LNCAP (cell line): ENCODE data around the gene GRK5.

Experiments
- CTCF ChIP-seq: fragments of 450-650 bp; IDR thresholded peaks from 2 replicates; pipeline ENCODE4 v1.5.1; 2017; ENCODE audit warnings: mild to moderate bottlenecking

GRK5 gene

GRCh38 chr10:119413471-119414080 lies 206.2 kb downstream of the GRK5 start:
- no peak for TF ChIP-seq CTCF

DNA sequence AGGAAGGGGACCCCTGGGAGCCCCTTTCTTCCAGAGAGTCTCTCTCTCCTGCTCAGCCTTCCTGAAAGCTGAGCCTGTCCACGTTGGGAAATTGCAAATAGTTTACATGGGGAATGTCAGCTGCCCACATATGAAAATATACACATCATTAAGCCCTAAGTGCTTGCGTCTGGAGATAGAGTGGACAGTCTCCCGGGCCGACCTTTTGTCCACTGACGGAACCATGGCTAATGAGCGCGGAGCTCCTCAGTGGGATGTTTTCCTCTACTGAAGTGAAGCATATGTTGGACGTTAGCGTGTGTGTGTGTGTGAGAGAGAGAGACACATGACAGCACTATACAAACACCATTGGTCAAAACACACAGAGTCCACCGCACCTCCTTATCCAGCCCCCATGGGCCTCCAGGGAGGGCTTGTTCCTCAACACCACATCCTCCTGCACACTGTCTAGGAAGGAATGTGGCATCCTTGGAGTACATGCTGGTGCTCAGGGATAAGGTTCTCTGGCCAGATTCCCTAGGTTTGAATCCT lies 206.8 kb downstream of the GRK5 start:
- no peak for TF ChIP-seq CTCF

- no peak for TF ChIP-seq CTCF
Measured at GRCh38 chr10:119415121-119415520, 207.8 kb downstream of the GRK5 start.

DNA sequence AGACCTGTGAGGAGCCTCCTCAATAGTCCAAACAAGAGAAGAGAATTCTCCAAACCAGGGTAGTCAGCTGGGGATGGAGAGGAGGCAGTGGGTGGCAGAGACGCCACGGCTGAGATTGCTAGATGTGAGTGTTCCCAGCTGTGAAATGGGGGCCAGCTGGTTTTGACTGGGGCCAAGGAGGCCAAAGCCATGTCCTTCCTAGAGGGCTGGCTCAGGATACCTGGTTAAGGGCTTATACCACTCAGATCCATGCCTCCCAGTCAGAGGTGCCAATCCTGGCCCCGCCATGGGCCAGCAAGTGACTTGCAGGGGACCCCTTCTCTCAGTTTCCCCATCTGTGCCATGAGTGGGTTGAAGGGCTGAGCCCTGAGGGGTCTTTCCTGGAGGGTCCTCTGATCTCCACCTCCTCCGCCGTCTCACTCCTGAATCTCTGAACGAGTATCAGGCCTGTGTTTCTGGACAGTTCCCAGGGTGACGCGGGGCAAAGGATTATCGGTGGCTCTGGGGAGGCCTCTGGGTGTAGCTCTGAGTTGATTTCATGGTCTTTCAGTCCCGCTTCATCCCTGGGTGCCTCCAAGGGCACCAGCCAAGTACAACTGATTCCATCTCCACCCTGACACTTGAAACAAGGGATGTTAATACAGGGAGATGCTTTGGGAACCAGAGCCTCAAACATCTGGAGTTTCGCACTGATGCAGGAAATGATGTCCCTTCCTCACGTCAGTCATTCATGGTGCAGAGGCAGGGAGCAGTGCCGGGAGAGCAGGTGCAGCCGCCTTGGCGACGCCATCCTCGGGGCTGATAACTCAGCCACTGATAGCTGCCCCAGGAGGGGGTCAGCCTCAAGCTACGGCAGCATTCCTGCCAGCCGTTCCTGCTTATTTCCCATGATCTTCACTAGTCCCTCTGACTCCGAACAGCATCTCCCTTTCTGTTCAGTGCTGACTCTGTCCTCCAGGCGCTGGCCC lies 208.4 kb downstream of the GRK5 start:
- TF ChIP-seq CTCF, result no peak

DNA sequence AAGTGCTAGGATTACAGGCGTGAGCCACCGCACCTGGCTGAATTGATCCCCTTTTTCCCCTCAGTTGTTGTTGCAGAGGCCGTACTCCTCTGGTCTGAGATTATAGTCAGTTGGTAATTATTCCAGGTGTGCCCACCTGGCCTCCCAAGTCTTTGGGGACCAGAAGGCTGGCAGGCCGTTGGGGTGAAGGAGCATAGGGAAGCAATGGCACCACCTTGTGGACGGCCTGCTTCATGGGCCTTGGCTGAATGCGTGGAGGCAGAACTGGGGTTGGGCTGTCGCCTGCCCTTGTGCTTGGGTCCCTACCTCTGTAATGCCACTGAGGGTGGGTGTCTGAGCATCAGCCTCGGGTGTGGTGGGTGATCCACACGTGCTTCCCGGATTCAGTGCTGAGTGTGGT lies 209.5 kb downstream of the GRK5 start:
- peak; percentile 81 for TF ChIP-seq CTCF

DNA sequence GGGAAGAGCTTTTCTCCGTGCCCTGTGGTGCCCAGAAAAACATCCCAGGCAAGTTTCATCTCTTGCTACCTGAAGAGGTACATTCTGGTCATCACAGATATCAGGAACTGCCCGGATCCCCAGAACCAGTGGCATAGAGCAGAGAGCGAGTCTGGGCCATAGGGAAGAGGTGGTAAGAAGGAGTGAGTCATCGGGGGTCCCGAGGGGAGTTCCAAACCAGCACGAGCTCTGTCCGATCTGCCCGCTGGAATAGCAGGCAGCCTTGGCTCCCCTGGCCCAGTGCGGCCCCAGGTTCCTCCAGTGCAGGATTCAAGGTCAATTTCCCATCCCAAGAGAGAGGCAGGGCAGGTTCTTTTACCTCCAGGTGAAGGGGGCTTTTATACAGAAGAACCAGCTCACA lies 210.5 kb downstream of the GRK5 start:
- no peak for TF ChIP-seq CTCF

GRCh38 chr10:119418362-119418761 lies 211.0 kb downstream of the GRK5 start:
- TF ChIP-seq CTCF, result no peak
